ENCODE measurements around the gene SRGAP3. TPM values are rescaled to one million over a fixed set of nuclear protein-coding genes. Genes with fewer than 3 reads are reported as not detected.

Gene SRGAP3
- total and polyA plus RNA-seq, 2 donors (not counting 1 experiment from before 2014, with no cell fraction given), result 0.92 to 12.4 TPM

DNA sequence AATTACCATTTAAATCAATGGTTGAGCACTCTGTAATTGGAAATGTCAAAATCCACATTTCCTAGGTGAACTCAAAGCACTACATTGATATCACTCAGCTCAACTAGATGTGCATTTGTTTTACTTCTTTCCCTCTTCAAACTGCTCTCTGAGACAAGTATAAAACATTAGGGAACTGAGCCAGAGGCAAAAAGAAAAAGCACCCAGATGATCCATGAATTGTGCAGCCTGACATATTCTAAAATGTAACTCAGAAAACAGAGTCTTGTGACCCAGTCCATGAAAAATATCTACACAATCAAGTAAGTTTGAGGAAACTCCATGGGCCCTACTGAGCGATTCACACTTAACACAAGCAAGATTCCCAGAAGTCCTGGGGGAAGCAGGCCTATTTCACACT is 9.8 kb downstream of the SRGAP3 start:
- Histone ChIP-seq H3K4me1 (ENCODE audit: control insufficient read depth, extremely low read depth, insufficient read depth, low read length) (no peaks in the 10 kb centered on the region), H3K9ac (ENCODE audit: insufficient read depth, low read length) (no peak overlapping the region), H4K20me1 (ENCODE audit: control insufficient read depth, extremely low read depth, insufficient read depth, low read length) (no peaks in the 10 kb centered on the region), H3K4me3 (replicated peaks in 1 of 4; ENCODE audit: control extremely low read depth in 1 of 4, insufficient read depth in 1 of 4, low read depth in 3 of 4, low read length in 4 of 4) (no peak overlapping the region), H2AFZ (ENCODE audit: low read length) (no peak overlapping the region), H3K4me2 (ENCODE audit: extremely low read depth, insufficient read depth, low read length) (no peak overlapping the region), H3K27me3 (ENCODE audit: control insufficient read depth, insufficient read depth, low read length) (peaks cover 2% of the 10 kb centered on the region), H3K27ac (ENCODE audit: insufficient read depth, low read length) (no peak overlapping the region), H3K36me3 (ENCODE audit: control insufficient read depth, insufficient read depth, low read length) (no peaks in the 10 kb centered on the region), H3K9me3 (ENCODE audit: control insufficient read depth, insufficient read depth, low read depth, low read length) (no peaks in the 10 kb centered on the region), H3K79me2 (ENCODE audit: control insufficient read depth, insufficient read depth, low read length) (no peaks in the 10 kb centered on the region)
- no peak for DNase-seq (ENCODE audit: low read depth in 2 of 2)
- TF ChIP-seq EZH2 (IDR thresholded peaks at IDR 0.05; ENCODE audit: low read length, missing control alignments), result no peak
- TF ChIP-seq, protein P1, sequence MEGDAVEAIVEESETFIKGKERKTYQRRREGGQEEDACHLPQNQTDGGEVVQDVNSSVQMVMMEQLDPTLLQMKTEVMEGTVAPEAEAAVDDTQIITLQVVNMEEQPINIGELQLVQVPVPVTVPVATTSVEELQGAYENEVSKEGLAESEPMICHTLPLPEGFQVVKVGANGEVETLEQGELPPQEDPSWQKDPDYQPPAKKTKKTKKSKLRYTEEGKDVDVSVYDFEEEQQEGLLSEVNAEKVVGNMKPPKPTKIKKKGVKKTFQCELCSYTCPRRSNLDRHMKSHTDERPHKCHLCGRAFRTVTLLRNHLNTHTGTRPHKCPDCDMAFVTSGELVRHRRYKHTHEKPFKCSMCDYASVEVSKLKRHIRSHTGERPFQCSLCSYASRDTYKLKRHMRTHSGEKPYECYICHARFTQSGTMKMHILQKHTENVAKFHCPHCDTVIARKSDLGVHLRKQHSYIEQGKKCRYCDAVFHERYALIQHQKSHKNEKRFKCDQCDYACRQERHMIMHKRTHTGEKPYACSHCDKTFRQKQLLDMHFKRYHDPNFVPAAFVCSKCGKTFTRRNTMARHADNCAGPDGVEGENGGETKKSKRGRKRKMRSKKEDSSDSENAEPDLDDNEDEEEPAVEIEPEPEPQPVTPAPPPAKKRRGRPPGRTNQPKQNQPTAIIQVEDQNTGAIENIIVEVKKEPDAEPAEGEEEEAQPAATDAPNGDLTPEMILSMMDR (conservative IDR thresholded peaks at IDR 0.05 in 1 of 2, IDR thresholded peaks at IDR 0.05 in 1 of 2; ENCODE audit: low read depth in 1 of 2, low read length in 2 of 2), result no peak

DNA sequence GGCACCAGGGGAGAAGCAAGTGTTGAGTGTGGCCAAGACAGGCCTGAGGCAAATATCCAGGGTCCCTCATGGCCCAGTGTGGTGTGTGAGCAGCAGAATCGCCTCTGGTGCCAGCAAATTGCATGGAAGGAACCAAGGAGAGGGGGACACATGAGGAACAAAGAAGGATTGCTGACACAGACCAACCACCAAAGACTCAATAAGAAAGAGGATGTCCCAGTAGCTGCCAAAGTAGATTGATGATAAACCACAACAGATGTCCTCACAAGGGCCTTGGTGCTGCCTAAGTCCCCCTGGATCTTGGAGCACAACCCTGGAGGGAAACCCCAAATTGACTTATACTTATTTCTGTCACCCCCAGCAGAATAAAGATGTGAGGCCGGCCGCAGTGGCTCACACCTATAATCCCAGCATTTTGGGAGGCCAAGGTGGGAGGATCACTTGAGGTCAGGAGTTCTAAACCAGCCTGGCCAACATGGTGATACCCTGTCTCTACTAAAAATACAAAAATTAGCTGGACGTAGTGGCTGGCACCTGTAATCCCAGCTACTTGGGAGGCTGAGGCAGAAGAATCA is 10.6 kb downstream of the SRGAP3 start:
- H3K9ac ChIP-seq (ENCODE audit: insufficient read depth, low read length), result no peak overlapping the region
- H3K27ac ChIP-seq (ENCODE audit: insufficient read depth, low read length), result no peak overlapping the region
- no peak overlapping the region for H2AFZ ChIP-seq (ENCODE audit: low read length)
- H3K36me3 ChIP-seq (ENCODE audit: control insufficient read depth, insufficient read depth, low read length), result no peaks in the 10 kb centered on the region
- H3K4me3 ChIP-seq (replicated peaks in 1 of 4; ENCODE audit: control extremely low read depth in 1 of 4, insufficient read depth in 1 of 4, low read depth in 3 of 4, low read length in 4 of 4), result no peak overlapping the region
- H3K4me1 ChIP-seq (ENCODE audit: control insufficient read depth, extremely low read depth, insufficient read depth, low read length), result no peaks in the 10 kb centered on the region
- H4K20me1 ChIP-seq (ENCODE audit: control insufficient read depth, extremely low read depth, insufficient read depth, low read length), result no peaks in the 10 kb centered on the region
- H3K27me3 ChIP-seq (ENCODE audit: control insufficient read depth, insufficient read depth, low read length), result peaks cover 2% of the 10 kb centered on the region
- no peaks in the 10 kb centered on the region for H3K9me3 ChIP-seq (ENCODE audit: control insufficient read depth, insufficient read depth, low read depth, low read length)
- no peaks in the 10 kb centered on the region for H3K79me2 ChIP-seq (ENCODE audit: control insufficient read depth, insufficient read depth, low read length)
- no peak for TF ChIP-seq EZH2 (IDR thresholded peaks at IDR 0.05; ENCODE audit: low read length, missing control alignments)
- TF ChIP-seq, protein P1 (conservative IDR thresholded peaks at IDR 0.05 in 1 of 2, IDR thresholded peaks at IDR 0.05 in 1 of 2; ENCODE audit: low read depth in 1 of 2, low read length in 2 of 2), result no peak
- H3K4me2 ChIP-seq (ENCODE audit: extremely low read depth, insufficient read depth, low read length), result no peak overlapping the region
- no peak for DNase-seq (ENCODE audit: low read depth in 2 of 2)

DNA sequence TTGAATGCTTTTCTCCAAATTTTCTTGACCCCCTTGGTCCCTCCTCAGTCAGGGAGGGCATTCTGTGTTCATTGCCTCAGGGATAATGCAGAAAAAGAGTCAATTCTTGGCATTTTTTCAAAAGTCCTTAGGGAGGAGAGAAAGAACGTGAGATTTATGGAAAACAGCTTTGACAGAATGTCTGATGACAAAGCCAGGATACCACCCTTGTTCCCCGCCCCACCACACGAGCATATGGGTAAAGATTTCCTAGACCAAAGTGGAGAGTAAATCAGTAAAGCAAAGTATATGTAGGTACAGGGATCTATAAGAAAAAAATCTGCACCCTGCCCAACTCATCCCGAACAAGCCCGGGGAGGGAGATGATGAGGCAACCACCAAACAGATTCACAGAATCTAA is 11.2 kb downstream of the SRGAP3 start:
- Histone ChIP-seq H3K4me2 (ENCODE audit: extremely low read depth, insufficient read depth, low read length) (no peak overlapping the region), H3K36me3 (ENCODE audit: control insufficient read depth, insufficient read depth, low read length) (no peaks in the 10 kb centered on the region), H3K79me2 (ENCODE audit: control insufficient read depth, insufficient read depth, low read length) (no peaks in the 10 kb centered on the region), H3K27me3 (ENCODE audit: control insufficient read depth, insufficient read depth, low read length) (peaks cover 2% of the 10 kb centered on the region), H3K4me1 (ENCODE audit: control insufficient read depth, extremely low read depth, insufficient read depth, low read length) (no peaks in the 10 kb centered on the region), H3K27ac (ENCODE audit: insufficient read depth, low read length) (no peak overlapping the region), H3K9me3 (ENCODE audit: control insufficient read depth, insufficient read depth, low read depth, low read length) (no peaks in the 10 kb centered on the region), H3K4me3 (replicated peaks in 1 of 4; ENCODE audit: control extremely low read depth in 1 of 4, insufficient read depth in 1 of 4, low read depth in 3 of 4, low read length in 4 of 4) (no peak overlapping the region), H3K9ac (ENCODE audit: insufficient read depth, low read length) (no peak overlapping the region), H2AFZ (ENCODE audit: low read length) (no peak overlapping the region), H4K20me1 (ENCODE audit: control insufficient read depth, extremely low read depth, insufficient read depth, low read length) (no peaks in the 10 kb centered on the region)
- no peak for DNase-seq (ENCODE audit: low read depth in 2 of 2)
- TF ChIP-seq, protein P1 (conservative IDR thresholded peaks at IDR 0.05 in 1 of 2, IDR thresholded peaks at IDR 0.05 in 1 of 2; ENCODE audit: low read depth in 1 of 2, low read length in 2 of 2), result no peak
- no peak for TF ChIP-seq EZH2 (IDR thresholded peaks at IDR 0.05; ENCODE audit: low read length, missing control alignments)
